A673 (cell line): ENCODE data around the gene MBD3.

Source experiments
- CTCF ChIP-seq: fragments of 300-800, 200-600 bp; sonication (generic); conservative IDR thresholded peaks from 2 replicates; pipeline ENCODE4 v1.5.1; 2017; ENCODE audit warnings: low read depth, mild to moderate bottlenecking, antibody characterized with exemption, low read length, moderate library complexity, mixed read lengths
- EZH2 ChIP-seq: fragments of 200-600 bp; sonication (generic); IDR thresholded peaks from 2 replicates; pipeline ENCODE4 v1.6.1; 2017; ENCODE audit warnings: borderline replicate concordance, low read depth, mild to moderate bottlenecking, mixed read lengths, antibody characterized with exemption, low read length; ENCODE audit not compliant: poor library complexity, severe bottlenecking

- TF ChIP-seq CTCF (no peak), EZH2 (no peak)
These were observed 34.5 kb upstream of the MBD3 start for GRCh38 chr19:1627194-1627593.
